K562 (cell line): ENCODE results near the gene IBA57. TPM values are rescaled to one million over a fixed set of nuclear protein-coding genes. Genes with fewer than 3 reads are reported as not detected.
A peak's percentile ranks its signal among the peaks of the same experiment; 100 is the strongest.

Experiments
- ATAC-seq: fragments of 200-7000 bp; cut with Tn5 transposase; 3 replicates; pipeline ENCODE4 v1.9.1; 2020; ENCODE audit warnings: moderate library complexity
- BruUV-seq: library from RNA; stranded (reverse); fragments of 400-500 nt; replicated peaks from 2 replicates; lab custom pipeline; 2021; lab: Mats Ljungman, UMichigan
- CTCF ChIA-PET: fragments of 300-600 bp; formaldehyde crosslinking; extraction: SDS; loops from one replicate; lab custom pipeline; 2021; ENCODE audit warnings: low intra/inter-chr PET ratio; lab: Yijun Ruan, JAX
- POLR2A ChIA-PET: fragments of 300-600, 350-650 bp; sonication (Branson Sonifier 250); formaldehyde crosslinking; extraction: SDS; loops from one replicate; lab custom pipeline; 2021; ENCODE audit warnings: antibody characterized with exemption, inconsistent platforms; lab: Yijun Ruan, JAX
- DNase-seq, 4 experiments: peaks; one replicate each; pipeline versions ENCODE4 v3.0.0 to v3.0.0-alpha.2; 2011 to 2018; ENCODE audit warnings: low spot score in 3 of 4, mixed read lengths in 3 of 4; ENCODE audit errors: extremely low read depth in 1 of 4
- FAIRE-seq: peaks from 2 replicates; lab custom pipeline; 2011; peaks lifted over from hg19 to GRCh38; lab: Jason Lieb, UNC
- H2AFZ ChIP-seq: 2 replicates; pipeline ENCODE4 v1.6.0; 2011; ENCODE audit warnings: low read depth, low read length, control low read depth, inconsistent platforms
- H3K27ac ChIP-seq: fragments of 200-600 bp; 3 replicates; pipeline ENCODE4 v1.8.0; 2011; ENCODE audit warnings: low read depth, mild to moderate bottlenecking, control low read depth, inconsistent platforms, low read length, moderate library complexity, mixed read lengths; ENCODE audit errors: extremely low read depth
- H3K27me3 ChIP-seq, 2 experiments: fragments of 300-600 bp in 1 of 2; 2 replicates in 1 of 2; 3 replicates in 1 of 2; pipeline versions ENCODE4 v1.6.0 to v1.8.0; 2011; ENCODE audit warnings: inconsistent platforms in 2 of 2, low read length in 2 of 2, mild to moderate bottlenecking in 1 of 2, mixed read lengths in 1 of 2, moderate library complexity in 1 of 2; ENCODE audit not compliant: control insufficient read depth in 2 of 2, insufficient read depth in 2 of 2
- H3K36me3 ChIP-seq: fragments of 300-600 bp; 3 replicates; pipeline ENCODE4 v1.8.0; 2011; ENCODE audit warnings: mild to moderate bottlenecking, low read length, inconsistent platforms; ENCODE audit not compliant: control insufficient read depth, insufficient read depth
- H3K4me1 ChIP-seq, 2 experiments: fragments of 200-600 bp in 1 of 2; replicated peaks in 1 of 2; 2 replicates in 1 of 2; 3 replicates in 1 of 2; pipeline versions ENCODE4 v1.5.1 to v1.8.0; 2011; ENCODE audit warnings: inconsistent platforms in 2 of 2, low read length in 2 of 2, mild to moderate bottlenecking in 1 of 2, mixed read lengths in 1 of 2, moderate library complexity in 1 of 2; ENCODE audit not compliant: control insufficient read depth in 2 of 2, insufficient read depth in 2 of 2
- H3K4me2 ChIP-seq: 2 replicates; pipeline ENCODE4 v1.6.1; 2011; ENCODE audit warnings: low read length, control low read depth, inconsistent platforms, mixed read lengths; ENCODE audit not compliant: insufficient read depth
- H3K4me3 ChIP-seq: fragments of 200-600 bp; sonication (generic), shearing (Covaris generic); 2 replicates; pipeline ENCODE4 v1.5.1; 2016; ENCODE audit warnings: control low read depth, inconsistent platforms
- H3K79me2 ChIP-seq: fragments of 200-600 bp; 3 replicates; pipeline ENCODE4 v1.8.0; 2011; ENCODE audit warnings: low read length, inconsistent platforms; ENCODE audit not compliant: control insufficient read depth, insufficient read depth
- H3K9ac ChIP-seq, 2 experiments: 2 replicates each; pipeline versions ENCODE4 v1.6.0 to v1.6.1; 2011; ENCODE audit warnings: low read depth in 2 of 2, low read length in 2 of 2, control low read depth in 1 of 2, inconsistent platforms in 1 of 2, mild to moderate bottlenecking in 1 of 2, mixed read lengths in 1 of 2; ENCODE audit not compliant: insufficient read depth in 1 of 2
- H3K9me1 ChIP-seq: one replicate; pipeline ENCODE4 v1.6.0; 2011; ENCODE audit warnings: inconsistent platforms, mild to moderate bottlenecking, low read length, moderate library complexity; ENCODE audit not compliant: control insufficient read depth, insufficient read depth
- H3K9me3 ChIP-seq: replicated peaks from 2 replicates; pipeline ENCODE4 v1.5.1; 2011; ENCODE audit warnings: low read depth, low read length, inconsistent platforms; ENCODE audit not compliant: control insufficient read depth, insufficient read depth
- H4K20me1 ChIP-seq: replicated peaks from 2 replicates; pipeline ENCODE4 v1.6.1; 2011; ENCODE audit warnings: low read length, inconsistent platforms, mixed read lengths; ENCODE audit not compliant: control insufficient read depth, insufficient read depth
- ASH1L ChIP-seq: fragments of 450-650 bp; IDR thresholded peaks from 2 replicates; pipeline ENCODE4 v1.6.1; 2018; ENCODE audit warnings: borderline replicate concordance, mild to moderate bottlenecking, low read depth; ENCODE audit not compliant: partially characterized antibody
- C11orf30 ChIP-seq: fragments of 450-650 bp; IDR thresholded peaks from 2 replicates; pipeline ENCODE4 v1.6.1; 2016; ENCODE audit warnings: low read depth, mild to moderate bottlenecking
- CBX3 ChIP-seq, 2 experiments: IDR thresholded peaks; 1 replicate in 1 of 2; 2 replicates in 1 of 2; pipeline ENCODE4 v1.6.1; 2012; ENCODE audit warnings: inconsistent platforms in 2 of 2, low read length in 2 of 2, borderline replicate concordance in 1 of 2, control low read depth in 1 of 2
- CXXC5 ChIP-seq: fragments of 250-450 bp; sonication (Bioruptor Pico); IDR thresholded peaks from 2 replicates; pipeline ENCODE4 v1.8.0; 2022; ENCODE audit warnings: inconsistent platforms, mild to moderate bottlenecking, moderate library complexity
- DMBX1 ChIP-seq: fragments of 250-450 bp; sonication (Bioruptor Pico); IDR thresholded peaks from 2 replicates; pipeline ENCODE4 v1.8.0; 2022; ENCODE audit warnings: inconsistent platforms, mild to moderate bottlenecking, moderate library complexity, borderline replicate concordance
- ETV5 ChIP-seq: sonication (generic); formaldehyde crosslinking; IDR thresholded peaks from 2 replicates; pipeline ENCODE4 v1.4.0; 2020; ENCODE audit warnings: low read depth, mild to moderate bottlenecking, missing genetic modification reagents
- EZH2 ChIP-seq: IDR thresholded peaks from 2 replicates; pipeline ENCODE4 v1.6.1; 2012; ENCODE audit warnings: low read depth, mild to moderate bottlenecking, inconsistent platforms, low read length, borderline replicate concordance
- FOXJ3 ChIP-seq: sonication (generic); formaldehyde crosslinking; IDR thresholded peaks from 2 replicates; pipeline ENCODE4 v1.4.0; 2020; ENCODE audit warnings: mild to moderate bottlenecking, missing genetic modification reagents
- HDAC8 ChIP-seq: fragments of 450-650 bp; IDR thresholded peaks from 2 replicates; pipeline ENCODE4 v1.6.1; 2016; ENCODE audit warnings: mild to moderate bottlenecking, missing genetic modification characterization, moderate library complexity, missing compliant biosample characterization
- L3MBTL2 ChIP-seq: fragments of 450-650 bp; IDR thresholded peaks from 2 replicates; pipeline ENCODE4 v1.6.1; 2016; ENCODE audit warnings: mild to moderate bottlenecking, moderate library complexity
- MIER1 ChIP-seq: fragments of 450-650 bp; IDR thresholded peaks from 2 replicates; pipeline ENCODE4 v1.6.1; 2016; ENCODE audit warnings: antibody characterized with exemption, mild to moderate bottlenecking, low read depth
- POLR2G ChIP-seq: fragments of 200-400 bp; formaldehyde crosslinking; IDR thresholded peaks from 2 replicates; pipeline ENCODE4 v1.6.1; 2017; ENCODE audit warnings: low read depth, mild to moderate bottlenecking, antibody characterized with exemption, low read length, moderate library complexity
- RAD21 ChIP-seq, 2 experiments: fragments of 250-450 bp in 1 of 2; fragments of 450-650 bp in 1 of 2; sonication (Bioruptor Pico) in 1 of 2; formaldehyde crosslinking in 1 of 2; IDR thresholded peaks in 1 of 2; conservative IDR thresholded peaks in 1 of 2; 2 replicates each; pipeline versions ENCODE4 v1.4.0 to v1.8.0; 2020 to 2022; ENCODE audit warnings: mild to moderate bottlenecking in 2 of 2, moderate library complexity in 1 of 2
- RBBP5 ChIP-seq: fragments of 200-600 bp; sonication (generic); IDR thresholded peaks from 2 replicates; pipeline ENCODE4 v1.6.1; 2012; ENCODE audit warnings: borderline replicate concordance, mild to moderate bottlenecking, low read length, control low read depth, inconsistent platforms; ENCODE audit not compliant: insufficient read depth, poor library complexity, severe bottlenecking
- RBM22 ChIP-seq: fragments of 200-400 bp; formaldehyde crosslinking; IDR thresholded peaks from 2 replicates; pipeline ENCODE4 v1.6.1; 2018; ENCODE audit warnings: low read length, low read depth; ENCODE audit not compliant: poor library complexity, severe bottlenecking
- SREBF1 ChIP-seq: fragments of 150-350 bp; IDR thresholded peaks from 2 replicates; pipeline ENCODE4 v1.6.1; 2014; ENCODE audit warnings: antibody characterized with exemption, low read depth, low read length, borderline replicate concordance
- STAT5B ChIP-seq: fragments of 250-450 bp; sonication (Bioruptor Pico); IDR thresholded peaks from 2 replicates; pipeline ENCODE4 v1.8.0; 2021; ENCODE audit warnings: mild to moderate bottlenecking, inconsistent platforms
- WGBS: fragments of 100-300 bp; shearing (Covaris generic); methylation state at CpG from one replicate; pipeline ENCODE4 v1.1.6; 2016; ENCODE audit warnings: low coverage, mixed read lengths; ENCODE audit not compliant: insufficient coverage; ENCODE audit errors: missing lambda C conversion rate; 5-methylcytosine and 5-hydroxymethylcytosine counted together
- in situ Hi-C: fragments of 300-500 bp; cut with MboI; formaldehyde crosslinking; loops from 4 replicates; pipeline ENCODE4 v1.15.0; 2018; ENCODE audit warnings: inconsistent platforms, mixed read lengths
- intact Hi-C: fragments of 100-400 bp; cut with micrococcal nuclease; formaldehyde crosslinking; loops from 2 replicates; pipeline ENCODE4 v1.14.2; 2022
- polyA plus RNA-seq, 8 experiments: library from polyadenylated mRNA; depleted of rRNA in 4 of 8; stranded (reverse) in 5 of 8; unstranded in 3 of 8; fragments of >200 nt; fragmentation: Nextera tagmentation in 2 of 8; fragmentation: Illumina TruSeq in 1 of 8; extraction: Ambion mirVana in 2 of 8; extraction: Trizol in 1 of 8; gene quantifications; 2 replicates each; pipeline versions ENCODE4 v1.2.1 to v1.2.3, GENCODE V29; 2011 to 2014; ENCODE audit warnings: inconsistent platforms in 1 of 8, missing spikeins in 1 of 8
- total RNA-seq, 7 experiments: library from RNA; depleted of rRNA in 6 of 7; stranded (reverse); fragments of >200 nt in 6 of 7; fragmentation: Illumina TruSeq in 2 of 7; extraction: Trizol in 2 of 7; gene quantifications; 2 replicates each; pipeline versions ENCODE4 v1.2.1 to v1.2.3, GENCODE V29; 2011 to 2021; ENCODE audit warnings: low replicate concordance in 1 of 7
- TF ChIP-seq, protein P1 (sequence below): sonication (generic); formaldehyde crosslinking; IDR thresholded peaks from 2 replicates; pipeline ENCODE4 v1.8.0; 2022; ENCODE audit warnings: missing genetic modification reagents, mild to moderate bottlenecking, borderline replicate concordance
- TF ChIP-seq, protein P2 (sequence below): fragments of 200-800 bp; sonication (Bioruptor generic); IDR thresholded peaks from 2 replicates; pipeline ENCODE4 v1.6.1; 2017; ENCODE audit warnings: missing genetic modification characterization, missing compliant biosample characterization

IBA57 gene
- total and polyA plus RNA-seq, 9 of the 15 experiments (the other 6 are each of a cell fraction or from before 2014, with no cell fraction given) = 0.77 to 15.5 (median 2.7) TPM

DNA sequence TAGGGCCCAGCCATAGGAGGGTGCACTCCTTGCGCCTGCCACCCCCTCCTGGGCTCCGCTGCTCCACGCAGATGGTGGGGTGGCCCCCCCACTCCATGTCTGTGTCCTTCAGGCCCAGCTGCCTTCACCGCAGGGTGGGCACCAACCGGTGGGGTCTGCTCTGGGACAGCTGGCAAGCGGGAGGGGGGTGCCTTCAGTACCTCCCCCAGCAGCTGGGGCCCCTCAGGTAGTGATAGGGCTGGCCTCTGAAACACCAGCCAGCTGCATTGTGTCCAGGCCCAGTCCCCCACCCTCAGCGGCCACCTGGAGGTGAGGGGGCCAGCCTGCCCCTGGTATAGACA, 15.5 kb upstream of the IBA57 start:
- Histone ChIP-seq H3K9me3 (no peaks in the 10 kb centered on the region), H3K27ac (peak overlapping the region; percentile 62), H3K79me2 (peaks cover 47% of the 10 kb centered on the region), H3K4me3 (no peak overlapping the region), H3K9me1 (peaks cover 10% of the 10 kb centered on the region), H3K4me2 (no peak overlapping the region; the same call in 1 of the 2 replicates), H3K36me3 (peaks cover 39% of the 10 kb centered on the region; the same call in 2 of the 3 replicates), H3K4me1 (peaks cover 32 to 82% of the 10 kb centered on the region in 2 experiments), H4K20me1 (peaks cover 24% of the 10 kb centered on the region), H2AFZ (no peak overlapping the region), H3K27me3 (no peaks in the 10 kb centered on the region), H3K9ac (peak overlapping the region; percentile 31 to 91; a peak in 3 of 4 replicates)
- ChIA-PET POLR2A (interaction anchor here (0.6 to 4.2 kb wide), 3 partner anchors 9 to 49 kb away, joined by 3 to 46 read pairs (median 11); partner anchors contain the start of genes GUK1 and IBA57), CTCF (no interaction called here)
- intact Hi-C loops (no loop called here), in situ Hi-C loops (no loop called here)
- 79% methylated on average over 7 of the region's 7 CpGs for WGBS
- ATAC-seq (peak; percentile 2), DNase-seq (peak in 2 of 4 experiments; percentile 35 to 37), FAIRE-seq (no peak)
- BruUV-seq = no TSS peak
- TF ChIP-seq, protein P1, sequence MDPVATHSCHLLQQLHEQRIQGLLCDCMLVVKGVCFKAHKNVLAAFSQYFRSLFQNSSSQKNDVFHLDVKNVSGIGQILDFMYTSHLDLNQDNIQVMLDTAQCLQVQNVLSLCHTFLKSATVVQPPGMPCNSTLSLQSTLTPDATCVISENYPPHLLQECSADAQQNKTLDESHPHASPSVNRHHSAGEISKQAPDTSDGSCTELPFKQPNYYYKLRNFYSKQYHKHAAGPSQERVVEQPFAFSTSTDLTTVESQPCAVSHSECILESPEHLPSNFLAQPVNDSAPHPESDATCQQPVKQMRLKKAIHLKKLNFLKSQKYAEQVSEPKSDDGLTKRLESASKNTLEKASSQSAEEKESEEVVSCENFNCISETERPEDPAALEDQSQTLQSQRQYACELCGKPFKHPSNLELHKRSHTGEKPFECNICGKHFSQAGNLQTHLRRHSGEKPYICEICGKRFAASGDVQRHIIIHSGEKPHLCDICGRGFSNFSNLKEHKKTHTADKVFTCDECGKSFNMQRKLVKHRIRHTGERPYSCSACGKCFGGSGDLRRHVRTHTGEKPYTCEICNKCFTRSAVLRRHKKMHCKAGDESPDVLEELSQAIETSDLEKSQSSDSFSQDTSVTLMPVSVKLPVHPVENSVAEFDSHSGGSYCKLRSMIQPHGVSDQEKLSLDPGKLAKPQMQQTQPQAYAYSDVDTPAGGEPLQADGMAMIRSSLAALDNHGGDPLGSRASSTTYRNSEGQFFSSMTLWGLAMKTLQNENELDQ (CRISPR knock-in tag) = no peak
- TF ChIP-seq RAD21 (CRISPR knock-in tag; conservative IDR thresholded peaks at IDR 0.05 in 1 of 2, IDR thresholded peaks at IDR 0.05 in 1 of 2) = no peak
- no peak for TF ChIP-seq MIER1
- TF ChIP-seq FOXJ3 (CRISPR knock-in tag) = no peak
- peak; percentile 58 for TF ChIP-seq RBM22
- TF ChIP-seq SREBF1 = no peak
- peak; percentile 71 for TF ChIP-seq POLR2G
- TF ChIP-seq RBBP5 = no peak
- no peak for TF ChIP-seq STAT5B (CRISPR knock-in tag)
- TF ChIP-seq C11orf30 = no peak
- no peak for TF ChIP-seq L3MBTL2
- TF ChIP-seq, protein P2, sequence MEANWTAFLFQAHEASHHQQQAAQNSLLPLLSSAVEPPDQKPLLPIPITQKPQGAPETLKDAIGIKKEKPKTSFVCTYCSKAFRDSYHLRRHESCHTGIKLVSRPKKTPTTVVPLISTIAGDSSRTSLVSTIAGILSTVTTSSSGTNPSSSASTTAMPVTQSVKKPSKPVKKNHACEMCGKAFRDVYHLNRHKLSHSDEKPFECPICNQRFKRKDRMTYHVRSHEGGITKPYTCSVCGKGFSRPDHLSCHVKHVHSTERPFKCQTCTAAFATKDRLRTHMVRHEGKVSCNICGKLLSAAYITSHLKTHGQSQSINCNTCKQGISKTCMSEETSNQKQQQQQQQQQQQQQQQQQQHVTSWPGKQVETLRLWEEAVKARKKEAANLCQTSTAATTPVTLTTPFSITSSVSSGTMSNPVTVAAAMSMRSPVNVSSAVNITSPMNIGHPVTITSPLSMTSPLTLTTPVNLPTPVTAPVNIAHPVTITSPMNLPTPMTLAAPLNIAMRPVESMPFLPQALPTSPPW (CRISPR knock-in tag) = no peak
- TF ChIP-seq EZH2 = no peak
- TF ChIP-seq DMBX1 (CRISPR knock-in tag) = no peak
- TF ChIP-seq ASH1L = no peak
- TF ChIP-seq CBX3 (IDR thresholded peaks at IDR 0.05; ENCODE audit: borderline replicate concordance in 1 of 2, low read length in 2 of 2) = no peak
- no peak for TF ChIP-seq CXXC5
- TF ChIP-seq ETV5 (CRISPR knock-in tag) = no peak
- TF ChIP-seq HDAC8 (tag) = no peak
